Hematopoietic multipotent progenitor cell (in vitro differentiated cells): Measurements from ENCODE around the gene IGHMBP2. TPM values are rescaled to one million over a fixed set of nuclear protein-coding genes. Genes with fewer than 3 reads are reported as not detected.

Source experiments
- DNase-seq, 3 donors: peaks; one replicate each; pipeline ENCODE4 v3.0.0-alpha.2; 2011 to 2015; ENCODE audit warnings: low read depth in 2 of 3, low spot score in 2 of 3
- total RNA-seq: library from RNA; depleted of rRNA; stranded (reverse); fragments of >200 nt; gene quantifications from one replicate; pipeline ENCODE4 v1.2.3, GENCODE V29; 2012

Gene IGHMBP2
- total RNA-seq, 1 donor, result 12.4 TPM

DNA sequence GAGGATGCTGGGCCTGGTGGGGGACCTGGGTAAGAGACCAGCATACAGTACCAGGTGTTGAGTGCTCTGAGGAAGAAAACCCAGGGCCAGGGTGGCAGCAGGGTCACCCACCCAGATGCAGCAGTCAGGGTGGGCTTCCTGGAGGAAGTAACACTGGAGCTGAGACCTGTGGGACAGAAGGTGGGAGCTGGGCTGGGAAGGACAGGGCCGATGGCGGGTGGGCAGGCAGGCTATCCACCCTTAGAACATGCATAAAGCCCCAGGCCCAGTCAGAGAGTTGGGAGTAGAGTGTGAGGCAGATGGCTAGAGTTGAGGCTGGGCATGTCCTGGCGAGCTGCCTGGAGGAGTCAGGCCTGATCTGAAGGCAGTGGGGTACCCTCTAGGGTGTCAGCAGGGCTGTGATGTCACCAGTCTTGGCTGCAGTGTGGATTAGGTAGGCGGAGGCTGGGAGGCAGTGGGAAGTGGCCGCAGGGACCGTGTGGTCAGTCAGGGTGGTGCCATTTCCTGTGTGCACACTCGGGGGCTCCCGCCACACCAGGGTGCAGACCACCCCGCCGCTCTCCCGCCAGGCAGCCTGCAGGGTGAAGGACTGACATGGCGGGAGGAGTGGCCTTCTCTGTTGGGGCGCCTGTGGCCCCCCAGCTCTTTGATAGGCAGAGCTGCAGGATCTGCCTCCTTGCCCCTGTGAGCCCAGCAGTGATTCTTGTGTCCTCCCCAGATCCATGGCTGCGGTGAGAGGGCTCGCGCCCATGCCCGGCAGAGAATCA is 35.3 kb downstream of the IGHMBP2 start:
- no peak for DNase-seq

DNA sequence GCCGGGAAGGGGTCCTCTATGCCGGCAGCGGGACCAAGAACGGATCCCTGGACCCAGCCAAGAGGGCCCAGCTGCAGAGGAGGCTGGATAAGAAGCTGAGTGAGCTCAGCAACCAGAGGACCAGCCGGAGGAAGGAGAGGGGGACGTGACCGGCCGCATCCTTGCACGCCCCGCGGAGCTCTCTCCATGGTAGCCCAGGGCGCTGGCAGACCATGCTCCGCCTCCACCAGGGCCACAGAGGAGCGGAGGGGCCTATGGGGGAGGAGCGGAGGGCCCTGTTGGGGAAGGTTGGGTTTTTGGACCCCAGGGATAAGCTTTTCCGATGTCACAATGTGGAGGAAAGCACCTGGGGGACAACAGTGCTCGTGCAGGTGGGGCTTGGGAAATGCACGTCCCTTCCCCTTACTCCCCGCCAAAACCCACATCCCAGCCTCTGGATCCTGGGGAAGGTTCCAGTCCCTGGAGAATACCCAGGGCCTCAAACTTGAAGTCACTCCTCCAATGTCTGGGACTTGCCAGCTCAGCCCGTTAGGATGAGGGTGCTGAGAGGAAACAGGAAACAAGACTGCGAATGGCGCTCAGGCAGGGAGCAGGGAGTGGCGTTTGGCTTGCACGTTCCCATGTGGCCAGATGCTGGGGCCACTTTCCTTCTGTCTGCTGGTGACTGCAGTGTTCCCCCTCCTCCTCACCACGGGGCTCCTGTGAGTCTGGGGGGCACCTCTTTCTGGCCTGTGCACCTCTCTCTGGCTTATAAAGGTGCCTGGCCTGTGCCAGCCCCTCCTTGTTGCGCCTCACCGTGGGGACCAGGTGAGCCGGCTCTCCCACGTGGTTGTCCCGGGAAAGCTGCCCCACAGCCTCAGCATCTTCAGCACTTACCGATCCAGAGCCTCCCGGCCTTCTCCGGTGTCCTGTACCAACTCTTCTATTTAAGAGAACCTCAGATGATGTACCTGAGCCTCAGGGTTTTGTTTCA is 36.2 kb downstream of the IGHMBP2 start:
- DNase-seq, result no peak

DNA sequence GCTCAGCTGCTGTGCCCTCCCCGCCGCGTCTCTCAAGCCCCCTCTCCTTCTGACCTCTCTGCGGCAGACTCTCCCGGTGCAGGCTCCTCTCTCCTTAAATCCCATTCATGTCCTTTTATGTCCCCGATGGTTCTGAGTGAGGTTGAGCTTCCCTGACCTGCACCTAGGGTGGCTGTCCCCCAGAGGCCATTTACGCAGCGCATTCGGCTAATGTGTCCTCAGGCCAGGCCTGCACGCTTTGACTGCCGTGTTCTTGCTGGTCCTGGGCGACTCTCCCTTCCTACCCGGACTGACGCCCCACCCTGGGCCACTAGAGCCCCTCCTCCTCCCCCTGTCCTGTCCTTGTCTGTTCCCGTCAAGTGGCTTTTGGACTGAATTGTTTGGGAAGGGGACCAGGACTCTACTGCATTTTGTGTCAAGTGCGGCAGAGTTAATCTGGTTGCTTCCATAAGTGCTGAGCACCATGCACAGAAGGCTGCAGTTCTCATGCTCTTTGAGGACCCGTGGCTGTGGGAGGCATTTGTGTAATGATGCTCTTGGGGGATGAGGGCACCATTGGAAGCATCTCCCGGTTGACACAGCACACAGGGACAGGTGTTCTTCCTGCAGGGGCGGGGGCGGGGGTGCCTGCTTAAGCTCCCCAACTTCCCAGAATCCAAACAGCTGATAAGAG is 37.1 kb downstream of the IGHMBP2 start:
- DNase-seq, result no peak

DNA sequence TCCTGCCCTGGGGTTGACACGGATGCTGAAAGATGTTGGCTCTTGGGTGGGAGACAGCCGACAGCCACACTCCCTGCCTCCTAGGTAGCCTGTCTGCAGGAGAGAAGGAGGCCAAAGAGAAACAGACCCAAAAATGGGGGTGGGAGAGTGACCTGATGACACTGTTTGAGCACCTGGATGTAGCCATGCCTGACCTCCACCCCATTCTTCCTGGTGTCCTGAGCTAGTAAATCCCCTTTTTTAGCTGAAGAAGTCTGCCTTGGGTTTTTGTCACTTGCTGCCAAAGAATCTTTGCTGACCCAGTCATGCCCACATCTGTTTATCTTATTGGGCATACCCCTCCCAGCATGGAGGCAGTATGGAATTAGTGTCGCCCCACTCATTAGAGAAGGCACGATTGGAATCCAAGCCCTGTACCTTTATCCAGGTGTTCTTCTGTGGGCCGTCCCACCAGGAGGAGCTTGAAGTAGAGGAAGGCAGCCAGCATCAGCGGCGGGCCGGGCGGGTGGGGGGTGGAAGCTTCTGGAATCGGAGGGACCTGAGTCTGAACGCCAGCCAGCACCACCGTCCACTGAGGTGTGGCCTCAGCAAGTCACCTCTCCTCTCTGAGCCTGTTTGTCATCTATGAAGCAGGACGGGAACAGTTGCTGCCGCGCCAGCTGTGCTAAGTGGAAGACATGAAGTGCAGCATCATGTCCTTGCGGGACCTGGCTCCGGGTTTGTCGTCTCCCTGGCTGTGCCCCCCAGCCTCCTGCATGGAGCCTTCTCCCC is 37.8 kb downstream of the IGHMBP2 start:
- no peak for DNase-seq

DNA sequence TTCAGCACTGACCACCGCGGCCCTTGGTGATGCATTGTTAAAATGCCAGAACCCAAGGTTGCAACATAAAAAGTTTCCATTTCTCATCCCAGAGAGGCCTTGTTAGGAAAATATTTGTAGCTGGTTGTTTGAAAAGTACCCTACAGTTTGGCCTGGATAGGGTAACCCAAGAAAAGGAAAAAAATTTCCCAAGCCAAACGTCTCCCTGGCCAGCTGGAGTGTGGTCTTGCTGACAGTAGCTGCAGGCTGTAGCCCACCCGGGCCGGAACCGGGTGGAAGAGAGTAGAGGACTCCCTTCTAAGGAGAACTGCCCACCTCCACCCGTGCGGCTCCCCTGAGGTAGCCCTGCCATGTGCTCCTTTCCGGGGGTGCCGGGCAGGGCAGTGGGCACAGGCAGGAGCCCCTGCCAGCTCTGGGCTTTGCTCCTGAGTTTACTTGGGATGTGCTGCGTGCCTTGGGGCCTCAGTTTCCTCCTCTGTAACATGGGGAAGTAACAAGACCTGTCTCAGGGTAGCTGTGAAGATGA is 38.5 kb downstream of the IGHMBP2 start:
- DNase-seq, result no peak

DNA sequence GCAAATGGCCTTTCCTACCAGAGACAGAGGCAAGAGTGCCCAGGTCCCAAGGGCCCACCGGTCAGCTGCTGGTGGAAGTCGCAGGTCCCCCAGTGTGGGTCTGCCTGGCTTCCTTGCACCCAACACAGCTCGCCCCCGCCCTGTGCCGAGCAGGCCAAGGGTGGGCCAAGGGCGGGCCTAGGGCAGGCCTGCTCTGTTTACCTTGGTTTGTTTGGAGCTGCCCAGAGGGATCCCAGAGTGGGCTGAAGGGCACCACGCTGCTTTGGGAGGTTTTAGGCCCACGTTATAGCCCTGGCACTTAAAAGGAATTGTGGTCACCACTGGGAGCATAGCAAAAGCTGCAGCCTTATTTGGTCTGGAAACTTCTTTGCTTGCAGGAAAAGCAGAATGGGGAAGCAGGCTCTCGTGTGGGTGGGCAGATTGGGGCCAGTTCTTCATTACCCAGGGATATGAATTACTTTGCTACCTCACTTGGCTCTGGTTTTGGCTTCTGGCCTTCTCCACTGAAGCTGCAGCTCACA is 39.1 kb downstream of the IGHMBP2 start:
- DNase-seq, result peak in 1 of 3 donors; percentile 35

DNA sequence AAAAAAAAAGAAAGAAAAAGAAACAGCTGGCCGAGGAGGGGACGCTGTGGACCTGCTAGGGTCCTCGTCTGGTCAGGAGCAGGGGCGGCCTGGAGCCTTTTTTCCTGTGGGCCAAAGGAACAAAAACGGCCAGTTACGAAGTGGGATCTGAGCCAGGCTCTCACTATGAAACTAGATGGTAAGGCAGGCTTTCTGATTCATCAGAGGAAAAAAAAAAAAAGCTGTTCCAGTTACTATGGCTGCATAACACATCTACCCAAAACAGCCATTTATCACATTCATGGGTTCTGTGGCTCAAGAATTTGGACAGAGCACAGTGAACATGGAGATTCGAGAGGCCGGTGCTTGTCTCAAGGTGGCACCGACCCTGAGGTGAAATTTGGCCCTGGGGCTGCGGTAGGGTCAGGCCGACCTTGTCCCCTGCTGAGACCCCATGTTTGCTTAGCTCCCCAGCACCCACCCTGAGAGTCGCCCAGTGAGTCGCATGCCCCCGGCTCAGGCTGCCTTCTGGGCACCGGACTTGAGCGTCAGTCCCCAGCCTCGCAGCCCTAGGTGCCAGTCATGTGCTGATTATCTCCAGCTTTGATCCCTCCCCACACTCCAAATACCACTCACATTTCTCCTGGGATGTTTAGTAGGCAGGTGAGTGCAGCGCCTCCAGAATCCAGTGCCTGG is 42.9 kb downstream of the IGHMBP2 start:
- peak in 2 of 3 donors; percentile 15 to 53 for DNase-seq

DNA sequence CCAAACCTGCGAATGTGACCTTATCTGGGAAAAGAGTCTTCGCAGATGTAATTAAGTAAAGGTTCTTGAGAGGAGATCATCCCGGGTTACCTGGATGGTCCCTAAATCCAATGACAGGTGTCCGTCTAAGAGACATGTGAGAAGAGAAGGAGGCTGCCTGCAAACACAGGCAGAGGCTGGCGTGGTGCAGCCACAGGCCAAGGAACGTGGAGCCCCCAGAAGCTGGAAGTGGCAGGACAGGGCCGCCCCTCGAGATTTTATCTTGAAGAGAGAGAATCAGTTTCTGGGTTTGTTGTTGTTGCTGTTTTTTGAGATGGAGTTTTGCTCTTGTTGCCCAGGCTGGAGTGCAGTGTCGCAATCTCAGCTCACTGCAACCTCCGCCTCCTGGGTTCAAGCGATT is 43.5 kb downstream of the IGHMBP2 start:
- no peak for DNase-seq

DNA sequence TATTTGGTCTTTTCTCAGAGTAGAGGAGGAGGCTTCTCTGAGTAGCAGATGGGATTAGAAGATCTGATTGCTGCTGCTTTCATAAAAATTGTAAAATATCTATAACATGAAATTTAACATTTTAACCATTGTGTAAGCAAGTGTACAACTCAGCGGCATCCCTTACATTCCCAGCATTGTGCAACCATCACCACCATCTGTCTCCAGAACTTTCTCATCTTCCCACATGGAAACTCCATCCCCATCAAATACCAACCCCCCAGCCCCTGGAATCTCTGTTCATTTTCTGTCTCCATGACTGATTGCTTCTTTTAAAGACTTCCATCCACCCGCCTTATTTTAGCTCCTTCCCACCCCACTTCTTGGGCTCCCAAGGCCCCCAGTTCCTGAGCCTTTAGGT is 44.8 kb downstream of the IGHMBP2 start:
- no peak for DNase-seq

DNA sequence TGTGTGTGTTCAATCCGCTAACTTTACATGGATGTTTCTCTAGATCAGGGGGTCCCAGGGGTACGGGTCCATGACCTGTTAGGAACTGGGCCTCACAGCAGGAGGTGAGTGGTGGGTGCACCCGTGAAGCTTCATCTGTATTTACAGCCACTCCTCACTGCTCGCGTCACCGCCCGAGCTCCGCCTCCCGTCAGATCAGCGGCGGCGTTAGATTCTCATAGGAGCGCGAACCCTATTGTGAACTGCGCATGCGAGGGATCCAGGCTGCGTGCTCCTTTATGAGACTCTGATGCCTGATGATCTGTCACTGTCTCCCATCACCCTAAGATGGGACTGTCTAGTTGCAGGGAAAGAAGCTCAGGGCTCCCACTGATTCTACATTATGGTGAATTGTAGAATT is 45.2 kb downstream of the IGHMBP2 start:
- DNase-seq, result no peak

DNA sequence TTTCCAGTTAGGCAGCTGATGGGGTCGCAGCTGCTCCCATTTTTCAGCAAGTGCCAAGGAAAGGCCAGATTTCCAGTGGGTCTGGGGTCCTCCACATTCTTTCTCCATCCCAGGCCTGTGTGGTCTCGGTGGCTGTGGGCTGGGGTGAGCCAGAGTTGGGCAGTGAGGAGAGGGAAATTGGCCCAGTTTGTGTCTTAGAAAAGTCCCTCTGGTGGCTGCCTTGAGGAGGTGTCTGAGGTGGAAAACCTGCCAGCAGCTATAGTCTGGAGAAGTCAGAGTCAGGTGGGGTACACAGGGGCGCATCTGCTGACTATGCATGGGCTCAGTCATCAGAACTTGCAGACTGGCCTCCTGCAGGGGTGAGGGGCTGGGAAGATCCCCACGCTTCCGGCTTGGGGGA is 46.6 kb downstream of the IGHMBP2 start:
- DNase-seq, result peak in 1 of 3 donors; percentile 48

DNA sequence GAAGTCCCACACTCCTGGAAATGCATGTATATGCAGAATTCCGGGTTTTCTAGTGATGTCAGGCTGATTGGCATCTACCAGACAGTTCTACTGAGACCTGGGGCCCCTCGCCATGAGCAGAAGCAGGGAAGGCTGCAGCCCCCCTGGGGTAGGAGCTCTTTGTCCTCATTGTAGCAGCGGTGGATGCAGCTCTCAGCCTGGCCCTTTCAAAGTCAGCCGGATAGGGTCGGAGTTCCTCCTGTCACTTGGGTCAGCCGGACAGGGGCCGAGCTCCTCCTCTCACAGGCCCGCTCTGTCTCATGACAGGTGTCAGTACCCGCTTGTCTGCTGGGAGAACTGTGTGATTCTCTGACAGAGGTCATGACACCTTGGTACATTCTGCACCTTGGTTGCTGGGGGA is 47.1 kb downstream of the IGHMBP2 start:
- no peak for DNase-seq

DNA sequence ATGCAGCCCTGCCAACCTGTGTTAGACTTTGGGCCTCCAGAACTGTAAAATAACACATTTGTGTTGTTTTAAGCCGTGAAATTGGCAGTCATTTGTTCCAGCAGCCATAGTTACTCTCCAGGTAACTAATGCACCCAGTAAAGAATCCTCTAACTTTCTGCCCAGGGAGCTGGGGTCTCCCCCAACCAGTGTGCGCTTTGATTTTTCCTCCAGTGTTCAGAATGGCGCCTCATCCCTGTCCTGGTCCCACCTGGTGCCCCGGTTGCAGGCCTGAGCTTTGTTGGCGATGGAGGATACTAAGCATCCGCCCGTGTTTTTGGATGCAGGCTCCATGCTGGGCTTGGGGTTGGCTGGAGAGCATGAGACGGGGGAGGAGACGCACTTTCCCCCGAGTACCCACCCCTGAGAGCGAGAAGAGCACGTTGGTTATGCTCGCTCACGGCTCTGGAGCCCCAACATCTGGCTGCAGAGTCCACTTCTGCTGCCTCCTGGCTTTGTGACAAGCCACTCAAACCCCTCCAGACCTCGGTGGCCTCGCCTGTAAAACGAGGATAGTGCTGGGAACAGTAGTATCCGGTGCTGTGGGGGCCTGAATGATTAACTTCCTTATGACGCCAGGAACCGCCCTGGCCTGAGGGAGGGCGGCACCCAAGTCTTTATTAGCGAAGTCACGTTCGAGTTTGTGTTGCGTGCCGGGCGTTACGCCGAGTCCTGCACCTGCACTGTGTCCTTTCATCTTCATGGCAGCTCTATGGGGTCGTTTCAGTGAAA is 51.3 kb downstream of the IGHMBP2 start:
- peak in 2 of 3 donors; percentile 62 to 65 for DNase-seq

DNA sequence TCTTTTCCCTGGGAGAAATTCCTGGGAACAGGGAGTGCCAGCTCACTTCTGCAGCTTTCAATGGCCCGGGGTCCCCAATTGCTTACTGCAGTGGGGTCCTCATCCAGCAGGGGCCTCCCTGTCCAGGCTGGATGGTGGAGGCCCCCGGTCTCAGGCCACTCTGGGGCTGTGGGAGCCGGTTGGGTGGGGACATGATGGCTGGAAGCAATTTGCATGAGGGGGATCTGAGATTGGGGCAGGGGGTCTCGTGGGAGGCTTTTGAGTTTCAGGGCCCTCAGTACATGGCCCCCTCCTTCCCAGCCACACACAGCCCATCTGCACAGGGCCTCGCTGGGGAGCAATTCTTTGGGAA is 51.9 kb downstream of the IGHMBP2 start:
- no peak for DNase-seq

DNA sequence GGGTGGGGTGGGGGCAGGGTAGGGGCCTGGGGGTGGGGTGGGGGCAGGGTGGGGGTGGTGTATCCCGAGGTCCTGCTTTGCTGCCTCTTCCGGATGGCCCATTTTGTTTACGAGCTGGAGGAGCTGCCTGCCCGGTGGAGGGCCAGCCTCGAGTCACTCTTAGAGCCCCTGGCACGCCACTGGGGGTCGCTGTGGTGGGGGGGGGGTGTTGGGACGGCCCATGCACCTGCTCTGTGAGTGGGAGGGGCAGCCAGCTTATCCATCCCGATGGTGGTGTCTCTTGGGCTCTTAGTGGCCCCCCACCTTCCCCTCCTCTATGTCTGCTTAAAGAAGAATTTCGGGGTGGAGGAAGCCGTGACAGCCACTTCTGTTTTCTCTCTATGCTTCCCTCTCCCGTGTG is 52.5 kb downstream of the IGHMBP2 start:
- peak in 2 of 3 donors; percentile 46 to 65 for DNase-seq

DNA sequence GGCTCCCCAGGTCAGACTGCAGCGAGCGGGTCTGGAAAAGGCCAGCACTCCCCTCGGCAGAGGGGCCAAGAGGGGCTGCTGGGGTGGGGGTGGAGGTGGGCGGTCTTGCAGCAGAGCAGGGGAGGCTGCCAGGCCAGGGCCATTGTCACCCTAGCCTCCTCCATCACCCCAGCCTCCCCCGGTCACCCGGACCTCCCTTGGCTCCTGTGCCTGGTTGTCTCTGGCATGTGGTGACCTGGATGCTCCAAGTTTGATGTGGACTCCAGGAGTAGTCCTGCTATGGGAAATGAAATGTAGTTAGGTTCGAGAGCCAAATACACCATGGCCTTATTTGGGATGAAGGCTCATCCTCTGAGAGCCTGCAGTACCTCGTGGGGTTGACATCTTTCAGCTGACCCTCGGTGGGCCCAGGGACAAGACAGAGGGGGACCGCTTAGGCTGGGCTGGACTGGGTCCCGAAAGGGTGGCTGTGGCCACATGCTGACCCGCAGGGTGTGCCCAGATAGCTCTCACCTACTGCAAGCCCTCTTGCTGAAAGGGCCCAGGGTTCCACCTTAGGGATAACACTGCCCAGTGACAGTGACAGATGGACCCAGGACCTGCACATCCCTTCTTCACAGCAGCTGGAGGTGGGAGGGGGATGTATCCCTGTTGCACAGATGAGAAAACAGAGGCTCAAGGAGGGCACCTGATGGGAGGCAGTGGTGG is 53.0 kb downstream of the IGHMBP2 start:
- DNase-seq, result no peak

DNA sequence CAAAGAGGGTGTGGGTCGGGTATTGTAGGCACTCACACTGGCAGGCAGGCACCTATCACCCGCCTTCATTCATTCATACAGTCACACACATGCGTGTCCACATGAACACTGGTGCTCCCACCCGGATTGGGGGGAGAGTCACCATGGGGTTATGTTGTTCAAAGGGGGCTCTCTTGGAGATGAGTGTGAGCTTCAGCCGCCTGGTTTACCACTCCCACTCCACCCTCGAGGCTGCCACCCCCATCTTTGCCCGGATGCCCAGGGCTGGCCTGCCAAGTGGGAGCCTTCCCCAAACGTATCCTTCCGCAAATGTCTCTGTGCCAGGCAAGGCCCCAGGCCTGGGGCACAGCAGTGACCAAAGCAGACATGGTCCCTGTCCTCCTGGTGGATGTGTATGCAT is 54.5 kb downstream of the IGHMBP2 start:
- DNase-seq, result no peak
